Tibial nerve (tissue), 3 donors: ENCODE data around the gene ZNF260.

ENCODE experiments used
- CTCF ChIP-seq, 5 experiments: fragments of 200-600 bp in 3 of 5; fragments of 450-650 bp in 2 of 5; sonication (generic) in 3 of 5; IDR thresholded peaks; one replicate each; pipeline ENCODE4 v1.5.1; 2016 to 2019; ENCODE audit warnings: antibody characterized with exemption in 5 of 5, mild to moderate bottlenecking in 3 of 5, moderate library complexity in 2 of 5
- POLR2A ChIP-seq, 2 donors: fragments of 450-650 bp; IDR thresholded peaks; one replicate each; pipeline ENCODE4 v1.6.1; 2017; ENCODE audit warnings: antibody characterized with exemption in 2 of 2, mild to moderate bottlenecking in 2 of 2, moderate library complexity in 2 of 2

DNA sequence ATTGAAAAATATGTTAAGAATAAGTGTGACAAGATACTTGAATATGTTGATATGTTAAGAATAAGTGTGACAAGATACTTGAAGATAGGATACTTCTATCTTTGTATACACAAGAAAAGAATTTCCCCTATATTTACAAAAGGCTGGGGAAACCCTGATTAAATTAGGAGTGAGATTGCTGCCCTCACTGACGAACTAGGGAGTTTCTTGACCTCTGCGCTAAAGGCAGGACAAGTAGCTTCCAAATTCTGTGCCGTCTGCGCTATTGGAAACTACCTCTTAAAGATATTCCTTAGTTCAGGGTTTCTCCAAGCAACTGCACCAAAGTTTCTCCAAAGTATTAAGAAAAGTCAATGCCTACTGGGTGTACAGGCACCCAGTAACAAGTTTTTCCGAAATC, 730 bp downstream of the ZNF260 start:
- TF ChIP-seq POLR2A (IDR thresholded peaks at IDR 0.05) (no peak), CTCF (IDR thresholded peaks at IDR 0.05) (no peak)
